ENCODE data around the gene HIC1.
A peak's percentile ranks its signal among the peaks of the same experiment; 100 is the strongest.

HIC1 gene

DNA sequence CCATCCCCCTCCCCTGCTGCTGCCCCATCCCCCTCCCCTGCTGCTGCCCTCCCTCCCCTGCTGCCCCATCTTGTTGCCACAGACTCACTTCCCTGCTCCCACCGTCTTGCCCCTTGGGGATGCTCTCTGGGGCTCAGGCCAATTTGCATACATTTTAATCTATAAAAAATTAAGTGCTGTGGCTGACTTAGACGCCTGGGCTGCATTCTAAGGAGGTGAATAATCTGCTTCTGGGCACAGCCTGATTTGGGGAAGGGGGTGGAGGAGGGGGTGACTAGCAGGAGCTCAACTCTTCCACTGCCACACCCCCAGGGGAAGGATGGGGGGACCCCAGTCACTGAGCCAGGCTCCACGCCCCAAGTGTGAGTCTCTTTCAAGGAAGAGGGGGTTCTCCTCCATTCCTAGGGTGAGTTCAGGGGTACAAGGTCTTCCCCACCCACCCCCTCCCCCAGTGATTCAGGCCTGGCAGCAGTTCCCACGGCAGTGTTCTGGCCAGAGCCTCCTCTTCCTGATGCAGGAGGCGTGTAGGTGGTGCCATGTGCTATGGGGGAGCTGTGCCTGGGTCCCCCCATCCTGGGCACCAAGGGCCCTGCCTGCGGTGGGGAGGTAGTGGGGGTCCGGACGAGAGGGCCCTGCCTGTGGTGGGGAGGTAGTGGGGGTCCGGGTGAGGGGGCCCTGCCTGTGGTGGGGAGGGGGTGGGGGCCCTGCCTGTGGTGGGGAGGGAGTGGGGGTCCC lies 19.9 kb upstream of the HIC1 start:
- Histone ChIP-seq H3K36me3 (no peaks in the 10 kb centered on the region), H3K27me3 (peaks cover 13% of the 10 kb centered on the region), H3K4me3 (ENCODE audit: low read depth in 1 of 2, low read length in 1 of 2) (no peak overlapping the region), H3K4me1 (ENCODE audit: control insufficient read depth in 1 of 2, insufficient read depth in 1 of 2, low read depth in 1 of 2, low read length in 1 of 2) (peaks cover 11% of the 10 kb centered on the region in 2 experiments), H3K27ac (no peak overlapping the region), H3K9me3 (no peaks in the 10 kb centered on the region)
- TF ChIP-seq, protein P1, sequence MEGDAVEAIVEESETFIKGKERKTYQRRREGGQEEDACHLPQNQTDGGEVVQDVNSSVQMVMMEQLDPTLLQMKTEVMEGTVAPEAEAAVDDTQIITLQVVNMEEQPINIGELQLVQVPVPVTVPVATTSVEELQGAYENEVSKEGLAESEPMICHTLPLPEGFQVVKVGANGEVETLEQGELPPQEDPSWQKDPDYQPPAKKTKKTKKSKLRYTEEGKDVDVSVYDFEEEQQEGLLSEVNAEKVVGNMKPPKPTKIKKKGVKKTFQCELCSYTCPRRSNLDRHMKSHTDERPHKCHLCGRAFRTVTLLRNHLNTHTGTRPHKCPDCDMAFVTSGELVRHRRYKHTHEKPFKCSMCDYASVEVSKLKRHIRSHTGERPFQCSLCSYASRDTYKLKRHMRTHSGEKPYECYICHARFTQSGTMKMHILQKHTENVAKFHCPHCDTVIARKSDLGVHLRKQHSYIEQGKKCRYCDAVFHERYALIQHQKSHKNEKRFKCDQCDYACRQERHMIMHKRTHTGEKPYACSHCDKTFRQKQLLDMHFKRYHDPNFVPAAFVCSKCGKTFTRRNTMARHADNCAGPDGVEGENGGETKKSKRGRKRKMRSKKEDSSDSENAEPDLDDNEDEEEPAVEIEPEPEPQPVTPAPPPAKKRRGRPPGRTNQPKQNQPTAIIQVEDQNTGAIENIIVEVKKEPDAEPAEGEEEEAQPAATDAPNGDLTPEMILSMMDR (IDR thresholded peaks at IDR 0.05): no peak

DNA sequence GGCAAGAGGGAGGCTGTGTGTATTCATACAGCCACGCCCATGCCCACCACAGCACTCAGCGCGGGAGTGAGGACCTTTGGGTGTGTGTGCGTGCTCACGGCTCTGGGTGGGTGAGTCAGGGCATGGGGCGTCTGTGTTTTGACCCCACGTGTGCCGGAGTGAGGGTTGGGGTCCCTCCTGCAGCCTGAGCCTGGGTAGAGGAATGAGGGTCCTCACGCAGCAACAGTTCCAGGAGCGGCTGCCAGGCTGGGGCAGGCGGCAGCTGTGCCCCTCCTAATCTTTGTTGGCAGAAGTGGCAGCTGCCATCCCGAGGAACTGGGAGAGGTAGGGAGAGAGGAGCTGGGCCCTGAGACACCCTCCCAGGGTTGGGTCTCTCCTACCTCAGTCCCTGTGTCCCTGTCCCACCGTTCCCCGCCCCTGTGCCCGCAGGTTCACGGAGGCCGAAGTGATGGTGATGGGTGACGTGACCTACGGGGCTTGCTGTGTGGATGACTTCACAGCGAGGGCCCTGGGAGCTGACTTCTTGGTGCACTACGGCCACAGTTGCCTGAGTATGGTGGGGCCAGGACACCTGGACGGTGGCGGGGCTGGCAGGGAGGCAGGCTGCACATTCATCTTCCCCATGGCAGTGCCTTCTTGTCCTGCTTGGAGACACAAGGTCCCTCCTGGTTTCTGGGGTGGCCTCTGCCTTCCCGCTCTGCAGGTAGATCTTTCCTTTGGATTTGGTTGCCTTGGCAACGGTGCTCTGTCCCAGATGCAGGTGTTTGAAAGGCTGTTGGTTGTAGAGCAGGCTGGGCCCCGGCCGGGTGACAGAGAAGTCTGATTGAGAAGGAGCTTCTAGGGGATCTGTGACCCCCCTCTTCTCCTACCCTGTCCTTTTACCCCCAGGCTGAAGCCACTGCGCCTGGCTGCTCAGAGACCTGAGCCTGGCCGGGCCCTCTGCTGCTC lies 19.1 kb upstream of the HIC1 start:
- H3K27ac ChIP-seq: no peak overlapping the region
- peaks cover 4% of the 10 kb centered on the region for H3K27me3 ChIP-seq
- TF ChIP-seq, protein P1 (IDR thresholded peaks at IDR 0.05): no peak
- no peak overlapping the region for H3K4me3 ChIP-seq (ENCODE audit: low read depth in 1 of 2, low read length in 1 of 2)
- no peaks in the 10 kb centered on the region for H3K36me3 ChIP-seq
- no peaks in the 10 kb centered on the region for H3K9me3 ChIP-seq
- peaks cover 3 to 5% of the 10 kb centered on the region in 2 experiments for H3K4me1 ChIP-seq (ENCODE audit: control insufficient read depth in 1 of 2, insufficient read depth in 1 of 2, low read depth in 1 of 2, low read length in 1 of 2)

DNA sequence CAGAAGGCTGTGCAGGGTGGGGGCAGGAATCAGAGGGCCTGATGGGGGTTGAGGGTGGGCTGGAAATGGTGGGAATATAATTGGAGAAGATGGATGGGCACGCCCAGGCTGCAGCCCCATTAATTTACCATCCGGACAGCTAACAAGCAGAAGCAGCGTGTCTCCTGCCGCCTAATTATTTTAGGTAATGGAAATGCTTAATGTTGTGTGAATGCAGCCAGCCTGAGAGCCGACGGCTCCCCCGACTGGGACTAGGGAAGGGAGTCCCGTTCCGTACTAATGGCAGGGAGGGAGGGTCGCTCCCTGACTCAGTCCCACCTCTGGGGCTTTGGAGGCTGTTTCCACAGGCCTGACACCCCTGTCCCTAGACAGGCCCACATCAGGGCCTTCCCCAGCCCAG lies 17.7 kb upstream of the HIC1 start:
- Histone ChIP-seq H3K27me3 (no peaks in the 10 kb centered on the region), H3K9me3 (no peaks in the 10 kb centered on the region), H3K36me3 (no peaks in the 10 kb centered on the region), H3K27ac (no peak overlapping the region), H3K4me1 (ENCODE audit: control insufficient read depth in 1 of 2, insufficient read depth in 1 of 2, low read depth in 1 of 2, low read length in 1 of 2) (peaks cover 12 to 14% of the 10 kb centered on the region in 2 experiments), H3K4me3 (ENCODE audit: low read depth in 1 of 2, low read length in 1 of 2) (no peak overlapping the region)
- TF ChIP-seq, protein P1 (IDR thresholded peaks at IDR 0.05): no peak

DNA sequence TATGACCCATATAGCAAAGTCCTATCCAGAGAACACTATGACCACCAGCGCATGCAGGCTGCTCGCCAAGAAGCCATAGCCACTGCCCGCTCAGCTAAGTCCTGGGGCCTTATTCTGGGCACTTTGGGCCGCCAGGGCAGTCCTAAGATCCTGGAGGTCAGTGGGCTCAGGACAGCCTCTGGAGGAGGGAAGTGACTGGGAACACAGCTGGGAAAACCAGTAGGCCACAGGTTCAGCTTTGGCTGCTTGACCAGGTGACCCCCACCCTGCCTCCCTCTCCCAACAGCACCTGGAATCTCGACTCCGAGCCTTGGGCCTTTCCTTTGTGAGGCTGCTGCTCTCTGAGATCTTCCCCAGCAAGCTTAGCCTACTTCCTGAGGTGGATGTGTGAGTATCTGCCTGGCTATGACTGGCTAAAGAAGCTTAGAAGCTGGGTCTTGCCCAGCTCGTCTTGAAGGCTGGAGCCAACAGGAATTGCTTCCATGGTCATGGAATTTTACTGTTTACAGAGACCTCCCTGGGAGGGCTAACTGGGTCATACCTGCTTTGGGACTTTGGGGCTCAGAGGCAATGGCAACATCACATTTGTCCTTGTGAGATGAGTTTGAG lies 14.6 kb upstream of the HIC1 start:
- H3K4me1 ChIP-seq (ENCODE audit: control insufficient read depth in 1 of 2, insufficient read depth in 1 of 2, low read depth in 1 of 2, low read length in 1 of 2): peaks cover 18 to 24% of the 10 kb centered on the region in 2 experiments
- no peak overlapping the region for H3K4me3 ChIP-seq (ENCODE audit: low read depth in 1 of 2, low read length in 1 of 2)
- TF ChIP-seq, protein P1 (IDR thresholded peaks at IDR 0.05): no peak
- H3K27ac ChIP-seq: no peak overlapping the region
- no peaks in the 10 kb centered on the region for H3K27me3 ChIP-seq
- H3K9me3 ChIP-seq: no peaks in the 10 kb centered on the region
- no peaks in the 10 kb centered on the region for H3K36me3 ChIP-seq

DNA sequence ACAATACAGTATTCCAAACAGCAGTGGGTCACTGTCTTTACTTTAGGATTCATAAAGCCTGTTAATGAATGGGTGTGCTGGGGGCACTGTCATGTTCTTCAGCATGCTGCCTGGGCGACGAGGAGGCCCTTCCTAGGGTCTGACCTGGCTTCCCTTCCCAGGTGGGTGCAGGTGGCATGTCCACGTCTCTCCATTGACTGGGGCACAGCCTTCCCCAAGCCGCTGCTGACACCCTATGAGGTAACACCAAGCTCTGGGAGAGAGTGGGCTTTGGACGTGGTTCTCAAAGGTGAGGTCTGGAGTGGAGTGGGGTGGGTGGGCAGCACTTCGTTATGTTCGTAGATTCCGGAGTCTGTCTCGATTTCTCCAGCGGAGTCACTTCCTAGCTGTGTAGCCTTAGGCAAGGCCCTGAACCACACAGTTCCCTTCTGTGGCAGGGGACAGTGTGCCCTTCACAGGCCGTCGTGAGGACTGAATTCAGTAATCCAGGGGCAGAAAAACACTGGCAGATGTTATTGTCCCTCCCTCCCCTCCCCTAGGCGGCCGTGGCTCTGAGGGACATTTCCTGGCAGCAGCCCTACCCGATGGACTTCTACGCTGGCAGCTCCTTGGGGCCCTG lies 13.9 kb upstream of the HIC1 start:
- Histone ChIP-seq H3K36me3 (no peaks in the 10 kb centered on the region), H3K27me3 (no peaks in the 10 kb centered on the region), H3K9me3 (no peaks in the 10 kb centered on the region), H3K4me3 (ENCODE audit: low read depth in 1 of 2, low read length in 1 of 2) (peak overlapping the region; percentile 78 to 96), H3K4me1 (ENCODE audit: control insufficient read depth in 1 of 2, insufficient read depth in 1 of 2, low read depth in 1 of 2, low read length in 1 of 2) (peaks cover 18 to 24% of the 10 kb centered on the region in 2 experiments), H3K27ac (peak overlapping the region; percentile 78)
- TF ChIP-seq, protein P1 (IDR thresholded peaks at IDR 0.05): no peak

All from neutrophil (primary cell).